HG03575 (cell line): Measurements from ENCODE around the gene RPUSD4.

Source experiments
- ATAC-seq: cut with Tn5 transposase; IDR thresholded peaks from one replicate; pipeline ENCODE4 v1.9.1; 2021; ENCODE audit not compliant: unreplicated experiment, insufficient number of reproducible peaks, low FRiP score; ENCODE audit errors: extremely low read depth

Gene RPUSD4

DNA sequence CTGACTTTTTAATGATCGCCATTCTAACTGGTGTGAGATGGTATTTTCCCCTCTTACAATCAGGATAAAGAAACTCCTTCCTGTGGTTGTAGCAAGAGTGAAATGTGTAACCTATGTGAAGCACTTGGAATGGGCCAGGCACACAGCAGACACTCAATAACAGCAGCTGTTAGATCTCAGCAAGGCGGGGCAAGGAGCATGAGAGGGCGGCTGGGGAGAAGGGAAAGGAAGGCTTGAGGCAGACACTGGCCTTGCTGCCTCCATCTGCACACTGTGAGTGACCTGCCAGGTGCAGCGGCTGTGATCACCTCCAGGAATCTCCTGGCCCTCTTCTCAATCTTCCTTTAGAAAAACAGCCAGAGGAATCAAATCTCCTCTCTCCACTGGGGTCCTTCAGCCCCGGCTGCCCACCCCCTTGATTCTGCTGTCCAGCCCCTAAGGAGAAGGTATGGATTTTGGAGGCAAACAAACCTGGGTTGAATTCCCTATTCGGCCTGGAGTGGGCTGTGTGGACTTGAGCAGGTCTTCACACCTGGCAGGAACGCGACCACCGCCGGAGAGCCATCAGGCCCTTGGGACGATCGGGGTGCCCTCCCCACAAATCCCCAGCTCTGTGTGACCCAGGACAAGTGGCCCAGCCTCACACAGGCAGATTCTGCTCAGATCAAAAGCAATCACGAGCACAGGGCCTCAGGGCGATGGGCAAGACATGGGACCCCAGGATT is 49.0 kb downstream of the RPUSD4 start:
- no peak for ATAC-seq

GRCh38 chr11:126161023-126161391 is 50.4 kb downstream of the RPUSD4 start:
- ATAC-seq = no peak

DNA sequence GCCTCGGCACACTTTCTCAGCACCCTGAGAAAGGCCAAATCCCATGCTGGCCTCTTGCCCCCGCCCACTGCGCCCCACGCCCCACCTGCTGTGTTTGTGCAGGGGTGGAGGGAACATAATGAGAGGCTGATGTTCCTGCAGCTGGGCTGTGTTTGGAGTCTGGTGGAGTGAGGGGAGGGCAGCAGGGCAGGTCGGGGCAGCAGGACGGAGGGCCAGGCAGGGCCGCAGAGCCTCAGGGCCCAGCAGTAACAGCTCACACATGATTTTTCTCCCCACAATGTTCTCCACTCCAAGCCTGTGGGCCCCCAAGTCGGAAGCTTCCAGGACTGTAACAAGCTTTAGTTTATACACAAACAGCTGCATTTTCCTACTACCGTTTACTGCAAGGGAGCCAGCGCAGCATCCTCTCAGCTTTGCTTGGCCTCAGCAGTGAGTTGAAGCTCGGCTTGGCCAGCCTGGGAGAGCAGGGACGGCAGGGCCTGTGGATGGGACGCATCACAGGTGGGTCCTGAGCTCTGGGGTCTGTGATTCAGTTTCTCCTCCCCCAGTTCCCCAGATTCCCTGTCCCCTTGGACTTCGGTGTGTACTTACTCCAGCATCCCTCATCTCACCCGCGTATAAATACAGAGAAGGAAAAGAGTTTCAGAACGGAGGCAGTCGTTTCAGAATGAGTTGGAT is 51.0 kb downstream of the RPUSD4 start:
- ATAC-seq = no peak

DNA sequence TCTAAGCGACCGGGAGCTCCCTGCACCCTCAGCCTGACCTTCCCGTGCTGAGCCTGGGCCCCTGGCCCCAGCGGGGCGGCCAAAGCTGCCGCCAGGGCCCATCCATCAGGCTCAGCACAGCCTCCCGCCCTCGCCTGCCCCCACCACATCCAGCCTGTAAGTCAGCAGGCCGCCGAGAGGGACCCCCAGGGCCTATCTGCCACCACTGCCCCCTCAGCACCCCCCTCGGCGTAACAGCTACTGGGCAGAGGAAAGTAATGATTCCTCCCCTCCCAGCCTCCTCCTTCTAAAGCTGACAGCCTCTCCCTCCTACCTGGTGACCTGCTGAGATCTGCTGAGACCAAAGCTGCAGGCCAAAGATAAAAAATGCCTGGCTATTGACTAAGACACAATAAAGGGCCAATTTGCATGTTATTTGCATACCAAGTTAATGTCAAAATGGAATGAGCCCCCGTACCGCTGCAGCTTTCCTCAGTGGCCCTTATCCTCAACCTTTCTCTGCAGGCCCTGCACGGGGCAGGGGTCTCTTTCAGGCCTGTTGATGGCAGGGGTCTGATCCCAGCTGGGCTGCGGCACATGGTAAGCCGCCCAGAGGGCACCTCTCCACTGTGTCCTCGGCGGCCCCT is 51.6 kb downstream of the RPUSD4 start:
- ATAC-seq = no peak

DNA sequence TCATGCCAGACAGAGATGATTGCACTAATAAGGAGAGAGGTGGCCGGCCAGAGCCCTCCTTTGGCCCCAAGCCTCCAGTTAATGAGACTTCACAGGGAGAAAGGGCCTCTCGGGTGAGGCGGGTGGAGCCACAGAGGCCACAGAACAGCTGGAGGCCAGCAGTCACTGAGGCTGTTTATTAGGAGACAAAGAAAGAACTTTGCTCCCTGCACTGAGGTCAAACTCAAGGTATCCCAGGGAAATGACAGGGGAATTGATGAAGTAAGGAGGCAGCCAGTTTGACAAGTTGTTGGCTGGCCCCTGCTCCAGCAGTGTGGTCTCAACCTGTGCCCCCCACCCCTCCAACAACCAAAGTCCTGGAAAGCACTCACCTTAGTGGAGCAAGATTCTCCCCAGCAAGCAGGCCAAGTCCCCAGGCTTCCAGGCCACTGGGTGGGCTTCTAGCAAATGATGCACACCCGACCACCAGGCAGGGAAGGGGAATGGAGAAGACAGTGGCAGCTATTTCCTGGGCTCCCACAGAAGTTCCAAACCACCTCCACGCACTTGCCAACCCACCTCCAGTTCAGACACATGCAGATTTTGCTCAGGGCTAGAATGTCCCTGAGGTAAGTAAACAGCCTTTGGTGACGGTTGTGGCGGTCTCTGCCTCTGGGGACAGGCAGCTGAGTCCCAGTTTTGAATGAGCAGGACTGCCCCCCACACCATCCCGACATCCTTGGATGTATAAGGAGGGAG is 53.2 kb downstream of the RPUSD4 start:
- ATAC-seq = no peak

GRCh38 chr11:126157326-126158030 is 54.0 kb downstream of the RPUSD4 start:
- ATAC-seq = no peak

DNA sequence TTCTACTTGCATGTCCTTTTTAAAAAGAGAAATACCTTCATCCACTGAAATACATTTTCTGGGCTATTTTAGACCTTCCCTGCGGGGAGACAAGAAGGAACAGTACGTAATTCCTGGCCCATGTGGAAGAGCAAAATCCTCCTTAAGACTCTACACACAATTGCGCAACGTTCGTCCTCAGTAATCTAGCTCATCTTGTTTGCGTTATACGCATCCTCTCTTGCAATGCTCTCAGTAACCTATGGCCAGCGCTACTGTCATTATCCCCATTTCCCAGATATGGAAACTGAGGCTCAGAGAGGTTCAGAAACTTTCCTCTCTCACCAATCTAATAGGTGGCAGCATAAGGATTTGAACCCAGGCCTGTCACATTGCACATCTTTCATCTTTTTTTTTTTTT is 54.6 kb downstream of the RPUSD4 start:
- no peak for ATAC-seq

GRCh38 chr11:126155402-126156187 is 55.9 kb downstream of the RPUSD4 start:
- ATAC-seq = no peak

DNA sequence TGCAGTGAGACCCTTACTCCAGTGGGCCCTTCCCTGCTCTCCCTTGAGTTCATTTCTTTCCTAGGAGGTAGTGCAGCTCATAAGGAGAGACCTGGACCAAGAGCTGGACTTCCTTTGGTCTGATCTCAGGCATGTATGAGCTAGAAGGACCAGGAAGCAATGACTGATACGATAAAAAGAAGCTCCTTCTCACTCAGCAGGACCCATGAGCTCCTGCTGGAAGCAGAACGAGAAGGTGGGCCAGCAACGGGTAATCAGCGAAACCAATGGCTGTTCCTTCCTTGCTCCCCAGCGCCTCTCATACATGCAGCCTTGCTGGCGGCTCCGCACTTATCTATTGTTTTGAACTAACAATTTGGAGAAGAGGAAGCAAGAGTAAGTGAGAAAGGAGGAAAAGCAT is 56.8 kb downstream of the RPUSD4 start:
- ATAC-seq = no peak

DNA sequence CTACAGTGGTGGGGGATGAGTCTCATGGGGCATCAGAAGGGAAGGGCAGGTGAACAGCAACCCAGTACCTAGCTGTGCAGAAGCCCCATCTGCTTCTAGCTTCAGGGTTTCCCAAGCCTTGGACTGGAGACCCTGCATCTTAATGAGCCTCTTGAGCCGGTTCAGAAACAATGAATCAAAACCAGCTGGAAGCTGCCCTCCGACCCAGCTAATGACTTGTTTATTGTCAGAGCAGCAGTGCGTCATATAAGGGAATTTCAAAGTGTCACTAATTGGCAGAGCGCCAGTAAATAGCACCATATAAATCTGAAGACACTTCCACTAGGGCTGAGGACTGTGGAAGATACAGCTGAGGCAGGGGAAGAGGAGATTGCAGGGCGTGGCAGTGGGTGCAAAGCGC is 57.5 kb downstream of the RPUSD4 start:
- ATAC-seq = no peak

GRCh38 chr11:126153006-126153405 is 58.4 kb downstream of the RPUSD4 start:
- no peak for ATAC-seq

GRCh38 chr11:126152586-126152985 is 58.9 kb downstream of the RPUSD4 start:
- ATAC-seq = no peak

DNA sequence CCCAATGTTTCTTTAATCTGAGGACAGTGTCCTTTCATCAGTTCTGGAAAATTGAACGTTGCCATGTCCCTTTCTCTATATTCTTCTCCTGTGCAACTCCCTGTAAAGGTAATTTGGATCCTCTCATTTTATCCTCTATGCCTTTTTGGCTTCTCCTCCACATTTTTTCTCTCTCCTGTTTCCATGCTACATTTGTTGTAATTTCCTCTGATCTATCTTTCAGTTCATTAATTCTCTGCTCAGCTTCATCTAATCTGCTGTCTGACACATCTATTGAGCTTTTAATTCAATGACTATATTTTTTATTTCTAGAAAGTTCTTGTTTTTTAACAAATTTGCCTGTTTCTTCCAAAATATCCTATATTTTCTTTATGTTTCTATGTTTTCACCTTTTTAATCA is 59.3 kb downstream of the RPUSD4 start:
- no peak for ATAC-seq
